Jurkat, Clone E6-1 (cell line): ENCODE measurements around the gene EWSR1. TPM values are rescaled to one million over a fixed set of nuclear protein-coding genes. Genes with fewer than 3 reads are reported as not detected.
"Not testable (repeated sequence)": the region's sequence is repeated elsewhere in the genome, so short reads cannot be mapped to it uniquely, and the experiment has no call there.

ENCODE experiments used
- DNase-seq: peaks from one replicate; pipeline ENCODE4 v3.0.0-alpha.2; 2011; ENCODE audit warnings: low read depth, low spot score
- H3K4me3 ChIP-seq: 2 replicates; pipeline ENCODE4 v1.5.1; 2011; ENCODE audit warnings: mild to moderate bottlenecking, low read length, control low read depth, moderate library complexity
- polyA plus RNA-seq: library from polyadenylated mRNA; unstranded; fragments of >200 nt; gene quantifications from one replicate; pipeline ENCODE4 v1.2.1, GENCODE V29; 2012; ENCODE audit warnings: missing spikeins; ENCODE audit not compliant: insufficient read length, insufficient read depth

EWSR1 gene, protein sequence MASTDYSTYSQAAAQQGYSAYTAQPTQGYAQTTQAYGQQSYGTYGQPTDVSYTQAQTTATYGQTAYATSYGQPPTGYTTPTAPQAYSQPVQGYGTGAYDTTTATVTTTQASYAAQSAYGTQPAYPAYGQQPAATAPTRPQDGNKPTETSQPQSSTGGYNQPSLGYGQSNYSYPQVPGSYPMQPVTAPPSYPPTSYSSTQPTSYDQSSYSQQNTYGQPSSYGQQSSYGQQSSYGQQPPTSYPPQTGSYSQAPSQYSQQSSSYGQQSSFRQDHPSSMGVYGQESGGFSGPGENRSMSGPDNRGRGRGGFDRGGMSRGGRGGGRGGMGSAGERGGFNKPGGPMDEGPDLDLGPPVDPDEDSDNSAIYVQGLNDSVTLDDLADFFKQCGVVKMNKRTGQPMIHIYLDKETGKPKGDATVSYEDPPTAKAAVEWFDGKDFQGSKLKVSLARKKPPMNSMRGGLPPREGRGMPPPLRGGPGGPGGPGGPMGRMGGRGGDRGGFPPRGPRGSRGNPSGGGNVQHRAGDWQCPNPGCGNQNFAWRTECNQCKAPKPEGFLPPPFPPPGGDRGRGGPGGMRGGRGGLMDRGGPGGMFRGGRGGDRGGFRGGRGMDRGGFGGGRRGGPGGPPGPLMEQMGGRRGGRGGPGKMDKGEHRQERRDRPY
- 477 TPM for polyA plus RNA-seq

DNA sequence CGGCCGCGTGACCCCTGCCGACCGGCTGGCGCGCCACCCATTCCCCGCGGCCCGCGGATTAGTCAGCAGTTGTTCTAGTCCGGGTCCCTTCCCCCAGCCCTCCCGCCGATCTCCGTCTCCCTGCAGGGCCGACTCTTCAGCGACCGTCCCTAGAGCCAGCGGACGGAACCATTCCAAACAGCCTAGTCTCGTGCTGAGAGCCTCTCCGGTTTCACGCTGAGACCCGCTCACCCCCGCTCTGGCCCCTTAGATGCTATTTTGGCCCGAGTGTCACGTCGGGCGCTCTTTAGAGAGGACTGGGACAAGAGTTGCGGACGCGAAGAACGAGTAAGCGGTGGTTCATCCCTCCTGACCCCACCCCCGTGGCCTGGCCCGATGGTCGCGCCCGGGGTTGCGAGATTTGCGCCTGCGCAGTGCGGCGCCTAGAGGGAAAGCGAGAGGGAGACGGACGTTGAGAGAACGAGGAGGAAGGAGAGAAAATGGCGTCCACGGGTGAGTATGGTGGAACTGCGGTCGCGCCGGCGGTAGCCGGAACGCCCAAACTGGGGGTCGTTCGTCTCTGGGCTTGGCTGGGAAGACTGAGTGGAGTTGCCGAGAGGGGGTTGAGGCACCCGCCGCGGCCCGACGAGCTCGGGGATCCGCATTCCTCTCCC, at the start of gene EWSR1, which contains the start of gene RHBDD3:
EWSR1 (plus strand) TSS at position 411 of the 653 bp plus-strand sequence; CDS start at position 480, 69 bp downstream.
RHBDD3 (minus strand) TSS at position 124 of the 653 bp plus-strand sequence. CDS start 2,355 bp downstream, outside the sequence.
- peak within 1 kb of the TSS; percentile 69 for H3K4me3 ChIP-seq

DNA sequence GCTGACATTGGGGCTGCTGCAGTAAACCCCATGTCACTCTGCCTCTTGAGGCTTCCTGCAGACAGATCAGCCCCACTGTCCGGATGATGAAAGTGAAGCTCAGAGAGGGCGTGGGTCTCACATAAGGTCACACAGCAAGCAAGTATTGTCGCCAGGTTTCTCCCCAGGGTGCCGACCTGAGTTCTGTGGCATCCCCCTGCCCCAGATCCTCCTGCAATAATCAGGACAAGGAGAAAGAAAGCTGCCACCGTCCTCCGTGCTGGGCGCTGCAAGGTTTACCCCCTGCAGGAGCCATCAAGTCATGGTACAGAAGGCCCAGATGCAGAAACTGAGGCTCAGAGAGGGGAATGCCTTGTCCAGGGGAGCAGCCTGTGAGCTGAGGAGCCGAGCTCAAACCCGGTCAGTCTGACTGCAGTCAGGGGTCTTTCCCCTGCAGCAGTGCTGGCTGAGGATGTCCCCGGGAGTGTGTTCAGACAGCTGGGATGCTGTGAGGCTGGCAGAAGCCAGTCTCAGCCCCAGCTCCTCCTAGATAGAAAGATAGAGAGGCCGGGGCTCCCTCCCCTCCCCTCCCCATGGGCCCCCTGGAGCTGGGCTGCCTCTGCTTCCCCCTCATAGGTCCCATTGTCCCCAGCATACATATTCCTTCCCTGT, 49.2 kb upstream of the EWSR1 start:
- H3K4me3 ChIP-seq: no peak overlapping the region
- DNase-seq: no peak

More for the DNA sequence above, at the start of gene EWSR1, which contains the start of gene RHBDD3:
- DNase-seq: peak; percentile 95

DNA sequence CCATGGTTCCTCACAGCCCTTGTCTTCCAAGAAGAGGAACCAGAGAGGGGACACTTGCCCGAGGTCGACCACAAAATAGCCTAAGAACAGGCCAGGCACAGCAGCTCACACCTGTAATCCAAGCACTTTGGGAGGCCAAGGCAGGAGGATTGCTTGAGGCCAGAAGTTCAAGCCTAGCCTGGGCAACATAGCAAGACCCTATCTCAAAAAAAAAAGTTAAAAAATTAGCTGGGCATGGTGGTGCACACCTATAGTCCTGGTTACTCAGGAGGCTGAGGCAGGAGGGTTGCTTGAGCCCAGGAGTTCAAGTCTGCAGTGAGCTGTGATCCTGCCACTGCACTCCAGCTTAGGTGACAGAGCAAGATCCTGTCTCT, 48.7 kb upstream of the EWSR1 start:
- not testable (repeated sequence) for DNase-seq

DNA sequence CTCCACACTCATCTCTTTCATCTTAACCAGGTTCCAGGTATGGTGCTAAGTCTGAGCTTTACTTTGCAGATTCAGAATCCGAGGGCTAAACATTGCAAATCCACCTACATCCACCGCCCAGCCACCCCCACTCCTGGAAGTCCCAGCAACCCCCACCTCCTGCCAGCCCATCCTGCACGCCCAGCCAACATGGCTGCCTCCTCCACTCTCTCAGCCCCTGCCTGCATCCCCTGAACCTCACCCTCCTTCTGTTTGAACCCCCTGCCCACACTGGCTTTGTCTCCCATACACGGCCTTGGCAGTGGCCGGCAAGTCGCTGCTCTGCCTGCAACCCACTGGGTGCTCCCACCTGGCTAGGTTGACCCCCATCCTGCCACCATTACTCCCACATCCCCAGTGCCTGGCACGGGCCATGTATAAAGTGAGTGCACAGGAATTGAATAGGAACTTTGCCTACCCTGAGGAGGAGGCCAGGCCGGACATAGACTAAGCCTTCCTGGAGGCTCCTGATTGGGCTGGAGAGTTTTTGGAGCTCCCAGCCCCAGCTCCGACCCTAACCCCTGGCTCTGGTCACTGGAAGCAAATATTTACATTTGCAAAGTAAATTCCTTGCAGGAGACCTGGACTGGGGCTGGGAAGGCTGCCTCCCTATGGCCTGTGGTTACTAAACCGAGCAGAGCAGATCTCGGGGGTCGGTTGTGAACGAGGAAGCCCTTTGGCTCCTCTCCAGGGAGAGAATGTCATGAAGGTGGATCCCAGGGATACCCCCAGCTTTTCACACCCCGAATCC, 48.0 kb upstream of the EWSR1 start:
- DNase-seq: no peak

More for the DNA sequence above, 48.7 kb upstream of the EWSR1 start:
- H3K4me3 ChIP-seq: not testable (repeated sequence)

DNA sequence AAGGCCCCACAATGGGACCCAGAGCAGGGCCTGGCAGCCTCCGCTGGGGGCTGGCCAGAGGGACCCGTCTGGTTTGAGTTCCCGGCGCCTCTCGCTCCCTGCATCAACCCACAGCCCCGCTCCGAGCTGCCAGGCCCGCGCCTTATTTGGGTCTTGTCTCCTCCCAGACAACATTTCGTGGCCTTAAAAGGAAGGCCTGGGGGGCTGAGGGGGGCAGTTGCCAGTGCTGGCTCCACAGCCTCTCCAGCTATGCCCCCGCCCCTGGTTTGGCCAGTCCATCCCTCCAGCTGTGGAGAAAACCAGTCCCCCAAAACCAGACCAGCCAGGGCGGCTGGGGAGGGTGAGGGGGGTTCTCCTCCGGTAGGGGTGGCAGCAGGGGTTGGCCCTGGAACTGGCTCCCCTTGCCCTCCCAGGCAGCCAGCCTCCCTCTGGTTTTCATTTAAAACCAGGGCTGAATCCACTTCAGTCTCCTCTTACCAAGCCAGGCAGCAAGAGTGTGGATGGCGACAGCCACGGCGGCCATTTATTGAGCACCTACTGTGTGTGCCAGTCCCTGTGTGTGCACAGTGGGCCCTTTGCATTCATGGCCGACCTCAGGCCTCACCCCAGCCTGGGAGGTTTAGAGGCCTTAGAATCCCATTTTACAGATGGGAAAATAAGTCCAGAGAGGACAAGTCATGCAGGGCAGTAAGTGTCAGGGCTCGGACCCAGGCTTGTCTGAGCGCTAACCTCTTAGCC, 43.8 kb upstream of the EWSR1 start:
- no peak for DNase-seq

More for the DNA sequence above, 48.0 kb upstream of the EWSR1 start:
- no peak overlapping the region for H3K4me3 ChIP-seq

DNA sequence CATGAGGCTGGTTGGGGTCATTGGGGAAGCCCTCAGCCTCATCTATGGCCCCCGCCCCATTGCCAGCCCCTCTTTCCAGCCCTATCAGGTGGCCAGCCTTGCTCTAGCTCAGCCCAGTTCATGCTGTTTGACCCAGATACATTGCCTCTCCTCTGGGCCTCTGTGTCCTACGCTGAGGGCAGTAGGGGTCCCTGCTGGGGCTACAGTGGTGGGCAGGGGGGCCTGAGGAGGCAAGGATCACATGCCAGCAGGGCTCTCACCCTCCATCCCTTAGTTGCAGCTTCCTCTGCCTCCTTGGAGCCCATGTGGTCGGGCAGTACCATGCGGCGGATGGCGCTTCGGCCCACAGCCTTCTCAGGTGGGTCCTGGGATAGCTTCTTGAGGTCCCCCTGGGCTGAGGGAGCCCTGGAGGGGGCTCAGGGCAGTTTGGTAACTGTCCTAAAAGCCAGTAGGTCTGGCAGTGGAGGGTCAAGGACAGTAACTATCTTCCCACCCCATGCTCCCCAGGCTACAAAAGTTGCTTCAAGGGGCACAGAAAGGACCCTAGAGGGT, 43.1 kb upstream of the EWSR1 start:
- no peak for DNase-seq
- H3K4me3 ChIP-seq: no peak overlapping the region

More for the DNA sequence above, 43.8 kb upstream of the EWSR1 start:
- H3K4me3 ChIP-seq: no peak overlapping the region

DNA sequence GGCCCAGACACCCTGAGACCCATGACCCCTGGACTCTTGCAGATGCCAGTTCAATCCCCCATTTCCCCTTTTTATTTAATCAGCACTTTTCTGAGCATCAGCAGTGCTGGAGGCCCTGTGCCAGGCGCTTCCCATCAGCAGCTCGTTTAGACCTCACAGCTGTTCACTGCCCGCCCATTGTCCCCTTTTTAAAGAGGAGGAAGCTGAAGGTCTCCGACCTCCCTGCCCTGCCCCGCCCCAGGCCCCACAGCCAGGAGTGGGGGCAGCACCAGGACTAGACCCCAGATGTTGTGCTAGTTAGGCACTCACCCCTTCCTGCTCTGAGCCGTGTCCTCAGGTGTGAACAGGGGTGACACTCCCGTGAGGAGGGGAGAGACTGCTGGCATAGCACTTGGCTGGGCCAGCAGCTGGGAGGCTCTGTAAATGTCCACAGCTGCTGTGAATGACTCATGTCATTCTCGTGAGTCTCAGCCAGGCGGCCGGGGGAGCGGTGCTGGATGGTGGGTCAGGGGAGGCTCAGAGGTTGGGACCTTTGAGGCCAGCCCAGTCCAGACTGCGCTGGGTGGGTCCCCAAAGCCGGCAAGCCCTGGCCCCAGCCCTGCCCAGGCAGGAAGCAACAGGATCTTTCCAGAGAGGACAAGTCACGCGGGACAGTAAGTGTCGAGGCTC, 42.5 kb upstream of the EWSR1 start:
- no peak overlapping the region for H3K4me3 ChIP-seq
- DNase-seq: no peak

DNA sequence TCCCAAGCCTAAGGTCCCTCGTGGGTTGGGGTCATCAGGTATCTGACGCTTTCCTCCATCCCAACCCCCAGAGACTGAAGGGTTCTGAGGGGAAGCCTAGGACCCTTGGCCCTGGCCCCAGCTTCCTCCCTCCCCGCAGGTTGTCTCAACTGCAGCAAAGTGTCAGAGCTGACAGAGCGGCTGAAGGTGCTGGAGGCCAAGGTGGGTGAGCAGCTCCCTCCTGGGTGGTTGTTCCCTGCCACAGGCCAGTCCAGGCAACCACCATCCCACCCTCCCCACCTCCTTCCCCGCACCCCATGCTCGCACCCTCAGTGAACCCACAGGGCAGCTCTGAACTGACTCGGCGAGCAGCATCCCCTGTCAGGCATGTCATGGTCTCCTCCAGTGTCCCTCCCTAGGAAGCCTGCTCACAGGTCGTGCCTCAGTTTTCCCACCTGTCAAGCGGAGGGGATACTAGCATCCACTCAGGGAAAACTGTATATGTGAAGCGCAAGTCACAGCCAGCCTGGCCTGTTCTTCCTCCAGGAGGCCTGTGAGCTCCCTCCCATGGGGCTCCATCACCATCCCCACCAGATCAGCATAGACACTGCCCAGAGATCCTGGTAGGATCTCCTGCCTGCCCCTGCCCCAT, 41.6 kb upstream of the EWSR1 start:
- no peak for DNase-seq
- no peak overlapping the region for H3K4me3 ChIP-seq

DNA sequence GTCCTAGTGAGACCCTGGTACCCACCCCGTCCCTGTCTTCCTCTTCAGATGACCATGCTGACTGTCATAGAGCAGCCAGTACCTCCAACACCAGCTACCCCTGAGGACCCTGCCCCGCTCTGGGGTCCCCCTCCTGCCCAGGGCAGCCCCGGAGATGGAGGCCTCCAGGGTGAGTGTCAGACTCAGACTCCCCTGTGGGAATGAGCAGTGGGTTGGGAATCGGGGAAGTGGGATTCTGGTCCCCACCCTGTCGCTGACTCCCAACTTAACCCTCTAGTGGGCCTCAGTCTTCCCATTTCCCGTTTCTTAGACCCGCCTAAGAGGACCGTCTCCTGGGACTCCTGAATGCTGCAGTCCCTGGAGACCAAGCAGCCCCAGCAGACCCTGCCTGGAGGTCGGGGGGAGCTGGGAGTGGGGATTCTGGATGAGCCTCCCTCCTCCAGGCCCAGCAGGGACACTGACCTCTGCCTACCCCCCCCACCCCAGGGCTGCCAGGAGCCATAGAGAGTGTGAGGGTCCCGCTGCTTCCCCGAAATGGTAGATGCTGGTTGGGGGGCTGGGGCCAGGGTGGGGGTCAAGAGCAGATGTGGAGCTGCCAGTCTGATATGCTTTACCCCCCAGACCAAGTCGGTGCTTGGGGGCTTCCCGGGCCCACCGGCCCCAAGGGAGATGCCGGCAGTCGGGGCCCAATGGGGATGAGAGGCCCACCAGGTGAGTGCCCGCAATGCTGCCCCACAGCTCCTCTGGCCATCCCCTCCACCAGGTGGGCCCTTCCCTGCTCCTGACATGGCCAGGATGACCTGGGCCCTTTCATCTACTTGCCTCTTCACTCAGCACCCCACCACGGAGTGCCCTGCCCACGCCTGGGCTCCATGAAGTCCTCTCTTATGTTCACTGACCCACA, 36.8 kb upstream of the EWSR1 start:
- H3K4me3 ChIP-seq: no peak overlapping the region
- DNase-seq: no peak

DNA sequence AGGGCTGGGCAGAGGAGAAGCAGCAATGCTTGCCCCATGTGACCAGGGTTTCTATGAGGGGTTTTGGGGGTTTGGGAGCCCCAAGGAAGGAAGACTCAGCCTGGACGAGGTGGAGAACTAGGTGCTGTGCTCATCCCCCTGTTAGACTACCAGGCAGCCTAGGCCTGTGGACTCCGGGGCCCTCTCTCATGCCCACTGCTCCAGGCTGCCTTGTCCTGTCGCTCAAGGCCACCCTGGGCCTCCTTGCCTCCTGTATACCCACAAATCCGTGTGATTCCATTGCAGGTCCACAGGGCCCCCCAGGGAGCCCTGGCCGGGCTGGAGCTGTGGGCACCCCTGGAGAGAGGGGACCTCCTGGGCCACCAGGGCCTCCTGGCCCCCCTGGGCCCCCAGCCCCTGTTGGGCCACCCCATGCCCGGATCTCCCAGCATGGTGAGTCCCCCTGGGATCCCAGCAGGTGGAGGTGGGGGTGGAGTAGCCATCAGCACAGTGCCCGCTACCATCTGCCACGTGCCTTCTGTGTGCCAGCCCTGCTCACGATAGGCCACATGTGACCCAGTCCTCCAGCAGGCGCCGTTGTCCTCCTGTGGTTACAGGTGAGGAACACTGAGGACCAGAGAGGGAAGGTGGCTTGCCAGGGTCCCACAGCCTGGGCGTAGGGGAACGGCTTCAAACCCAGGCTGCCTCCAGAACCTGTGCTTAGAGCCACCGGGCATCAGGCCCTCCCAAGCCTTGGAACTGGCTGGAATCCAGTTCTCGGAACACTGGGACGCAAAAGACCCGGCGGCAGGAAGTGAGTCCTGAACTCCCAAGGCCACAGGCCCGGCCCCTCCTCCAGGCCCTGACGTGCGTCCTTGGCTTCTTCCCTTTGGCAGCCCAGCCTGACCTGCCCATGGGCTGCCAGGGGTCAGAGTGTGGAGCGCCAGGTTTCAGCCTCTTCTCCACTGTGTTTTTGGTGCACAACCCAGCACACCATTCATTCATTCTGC, 35.8 kb upstream of the EWSR1 start:
- DNase-seq: no peak
- H3K4me3 ChIP-seq: no peak overlapping the region

DNA sequence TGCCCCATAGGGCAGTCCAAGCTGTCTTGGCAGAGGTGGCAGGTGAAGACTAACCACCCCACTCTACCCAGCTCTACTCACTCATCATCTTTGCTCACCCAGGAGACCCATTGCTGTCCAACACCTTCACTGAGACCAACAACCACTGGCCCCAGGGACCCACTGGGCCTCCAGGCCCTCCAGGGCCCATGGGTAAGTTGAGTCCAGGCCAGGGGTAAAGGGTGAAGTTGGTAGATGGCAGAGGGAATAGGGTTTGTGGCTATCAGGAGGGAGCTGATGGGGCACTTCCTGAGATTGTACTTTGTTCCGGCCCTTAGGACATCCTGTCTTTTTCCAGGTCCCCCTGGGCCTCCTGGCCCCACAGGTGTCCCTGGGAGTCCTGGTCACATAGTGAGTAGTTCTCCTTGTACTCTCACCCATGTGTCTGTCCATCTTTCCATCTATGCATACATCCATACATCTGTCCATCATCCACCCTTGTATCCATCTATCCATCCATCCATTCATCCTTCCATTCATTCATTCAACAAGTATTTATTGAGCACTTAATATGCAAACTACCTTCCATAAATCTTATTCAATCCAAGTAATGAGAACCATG, 34.7 kb upstream of the EWSR1 start:
- no peak for DNase-seq
- no peak overlapping the region for H3K4me3 ChIP-seq

DNA sequence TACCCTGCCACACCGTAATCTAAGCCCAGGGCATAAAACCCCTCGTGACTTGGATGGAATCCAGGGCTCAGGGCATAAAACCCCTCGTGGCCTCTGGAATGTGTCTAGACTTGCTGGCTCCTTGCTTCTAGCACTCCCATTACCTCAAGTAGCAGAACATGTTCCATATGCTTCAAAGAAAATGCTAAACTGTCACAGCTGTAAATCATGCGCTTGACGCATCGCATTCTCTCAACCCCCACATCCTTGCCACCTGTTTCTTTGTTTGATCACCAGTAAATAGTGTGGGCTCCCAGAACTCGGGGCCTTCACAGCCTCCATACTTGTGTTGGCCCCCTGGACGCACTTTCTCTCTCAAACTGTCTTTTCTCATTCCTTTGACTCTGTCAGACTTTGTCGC, 27.6 kb upstream of the EWSR1 start:
- DNase-seq: peak; percentile 92

DNA sequence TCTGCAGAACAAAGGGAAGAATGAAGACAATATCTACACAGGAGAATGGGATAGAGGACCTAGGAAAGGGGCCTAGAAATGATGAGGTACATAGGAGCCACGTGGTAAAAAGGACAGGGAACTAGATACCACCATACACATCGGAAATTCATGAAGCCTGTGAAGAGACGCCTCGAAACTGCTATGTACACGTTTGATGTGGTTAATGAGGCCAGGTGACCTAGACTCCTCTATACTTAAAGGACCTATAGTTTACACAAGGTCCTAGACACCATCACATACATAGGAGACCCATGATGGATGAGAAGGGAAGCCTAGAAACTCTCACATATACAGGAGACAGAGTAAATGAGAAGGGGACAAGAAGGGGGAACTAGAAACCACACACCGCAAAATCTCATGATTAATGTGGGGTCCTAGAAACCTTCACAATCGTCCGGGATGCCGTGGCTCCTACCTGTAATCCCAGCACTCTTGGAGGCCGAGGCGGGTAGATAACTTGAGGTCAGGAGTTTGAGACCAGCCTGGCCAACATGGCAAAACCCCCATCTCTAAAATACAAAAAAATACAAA, 24.1 kb upstream of the EWSR1 start:
- no peak overlapping the region for H3K4me3 ChIP-seq
- no peak for DNase-seq

More for the DNA sequence above, 27.6 kb upstream of the EWSR1 start:
- H3K4me3 ChIP-seq: not testable (repeated sequence)
